Activated CD4-positive, alpha-beta T cell treated with anti-CD3 and anti-CD28 coated beads, Interleukin-2, amount 10 ng/mL, durations not matched to agents 24 days and 14 days (primary cell): ENCODE data around the gene BMS1. TPM values are rescaled to one million over a fixed set of nuclear protein-coding genes. Genes with fewer than 3 reads are reported as not detected.

Experiments
- DNase-seq: peaks from one replicate; pipeline ENCODE4 v3.0.0; 2022
- H3K27ac Mint-ChIP-seq: one replicate; pipeline ENCODE4 v1.8.0; 2022; ENCODE audit warnings: mild to moderate bottlenecking, mixed read lengths
- H3K27me3 Mint-ChIP-seq: one replicate; pipeline ENCODE4 v1.8.0; 2022; ENCODE audit warnings: mixed read lengths
- H3K36me3 Mint-ChIP-seq: one replicate; pipeline ENCODE4 v1.8.0; 2022; ENCODE audit warnings: low read depth, mild to moderate bottlenecking, mixed read lengths
- H3K4me1 Mint-ChIP-seq: one replicate; pipeline ENCODE4 v1.8.0; 2021; ENCODE audit warnings: mixed read lengths
- H3K4me3 Mint-ChIP-seq: one replicate; pipeline ENCODE4 v1.8.0; 2022; ENCODE audit warnings: mild to moderate bottlenecking, moderate library complexity, mixed read lengths
- H3K9me3 Mint-ChIP-seq: one replicate; pipeline ENCODE4 v1.8.0; 2021; ENCODE audit warnings: mixed read lengths
- intact Hi-C: fragments of 100-400 bp; cut with micrococcal nuclease; formaldehyde crosslinking; loops from one replicate; pipeline ENCODE4 v1.15.1; 2023
- total RNA-seq: library from RNA; stranded (reverse); gene quantifications from 2 replicates; pipeline ENCODE4 v1.2.3, GENCODE V29; 2022

BMS1 gene
- total RNA-seq, 1 donor from 2014 or later = 39.3 TPM

GRCh38 chr10:42876476-42876875 lies 93.9 kb downstream of the BMS1 start:
- intact Hi-C loops = no loop called here
- H3K36me3 Mint-ChIP-seq = no peaks in the 10 kb centered on the region
- H3K4me1 Mint-ChIP-seq = no peaks in the 10 kb centered on the region
- no peak overlapping the region for H3K27ac Mint-ChIP-seq
- H3K9me3 Mint-ChIP-seq = peaks cover 3% of the 10 kb centered on the region
- H3K27me3 Mint-ChIP-seq = peaks cover 1% of the 10 kb centered on the region
- H3K4me3 Mint-ChIP-seq = no peak overlapping the region
- no peak for DNase-seq

GRCh38 chr10:42876945-42877344 lies 94.3 kb downstream of the BMS1 start:
- intact Hi-C loops = no loop called here
- no peak overlapping the region for H3K4me3 Mint-ChIP-seq
- no peaks in the 10 kb centered on the region for H3K4me1 Mint-ChIP-seq
- peaks cover 2% of the 10 kb centered on the region for H3K27me3 Mint-ChIP-seq
- H3K36me3 Mint-ChIP-seq = no peaks in the 10 kb centered on the region
- H3K27ac Mint-ChIP-seq = no peak overlapping the region
- DNase-seq = no peak
- peaks cover 4% of the 10 kb centered on the region for H3K9me3 Mint-ChIP-seq

GRCh38 chr10:42877496-42878030 lies 95.0 kb downstream of the BMS1 start:
- Mint-ChIP-seq H3K9me3 (peaks cover 11% of the 10 kb centered on the region), H3K36me3 (no peaks in the 10 kb centered on the region), H3K27me3 (peaks cover 4% of the 10 kb centered on the region), H3K4me3 (no peak overlapping the region), H3K27ac (no peak overlapping the region), H3K4me1 (no peaks in the 10 kb centered on the region)
- intact Hi-C loops = no loop called here
- no peak for DNase-seq

GRCh38 chr10:42878134-42878820 lies 95.7 kb downstream of the BMS1 start:
- Mint-ChIP-seq H3K4me3 (no peak overlapping the region), H3K27ac (no peak overlapping the region), H3K27me3 (peaks cover 4% of the 10 kb centered on the region), H3K4me1 (no peaks in the 10 kb centered on the region), H3K9me3 (peaks cover 12% of the 10 kb centered on the region), H3K36me3 (no peaks in the 10 kb centered on the region)
- intact Hi-C loops = no loop called here
- no peak for DNase-seq

GRCh38 chr10:42878821-42879195 lies 96.2 kb downstream of the BMS1 start:
- DNase-seq = no peak
- intact Hi-C loops = no loop called here
- Mint-ChIP-seq H3K9me3 (peaks cover 12% of the 10 kb centered on the region), H3K36me3 (no peaks in the 10 kb centered on the region), H3K27ac (no peak overlapping the region), H3K4me3 (no peak overlapping the region), H3K4me1 (no peaks in the 10 kb centered on the region), H3K27me3 (peaks cover 4% of the 10 kb centered on the region)

- H3K27me3 Mint-ChIP-seq = peaks cover 4% of the 10 kb centered on the region
- intact Hi-C loops = no loop called here
- H3K4me3 Mint-ChIP-seq = no peak overlapping the region
- DNase-seq = no peak
- no peak overlapping the region for H3K27ac Mint-ChIP-seq
- H3K36me3 Mint-ChIP-seq = no peaks in the 10 kb centered on the region
- H3K4me1 Mint-ChIP-seq = no peaks in the 10 kb centered on the region
- peaks cover 12% of the 10 kb centered on the region for H3K9me3 Mint-ChIP-seq
Measured at GRCh38 chr10:42879380-42880254, 97.0 kb downstream of the BMS1 start.

- no peak for DNase-seq
- Mint-ChIP-seq H3K9me3 (peaks cover 12% of the 10 kb centered on the region), H3K27me3 (peaks cover 4% of the 10 kb centered on the region), H3K4me3 (no peak overlapping the region), H3K27ac (no peak overlapping the region), H3K4me1 (no peaks in the 10 kb centered on the region), H3K36me3 (no peaks in the 10 kb centered on the region)
- intact Hi-C loops = no loop called here
Measured at GRCh38 chr10:42880255-42880620, 97.6 kb downstream of the BMS1 start.

- no peak for DNase-seq
- intact Hi-C loops = no loop called here
- peaks cover 12% of the 10 kb centered on the region for H3K9me3 Mint-ChIP-seq
Measured at GRCh38 chr10:42882597-42882996, 100.0 kb downstream of the BMS1 start.

More at GRCh38 chr10:42882597-42882996, 100.0 kb downstream of the BMS1 start:
- Mint-ChIP-seq H3K36me3 (no peaks in the 10 kb centered on the region), H3K27ac (no peak overlapping the region), H3K4me1 (no peaks in the 10 kb centered on the region), H3K27me3 (peaks cover 4% of the 10 kb centered on the region), H3K4me3 (no peak overlapping the region)

Other genes with a start within 250 kb of the BMS1 start
- 7.1 and 7.8 TPM in 2 replicates for gene ZNF33B, start 144.2 kb upstream of the BMS1 start, total RNA-seq